ENCODE data around the gene GNGT1.
"Not testable (repeated sequence)": the region's sequence is repeated elsewhere in the genome, so short reads cannot be mapped to it uniquely, and the experiment has no call there.

- TF ChIP-seq PATZ1 (CRISPR knock-in tag; IDR thresholded peaks at IDR 0.05; ENCODE audit: borderline replicate concordance); RARB (CRISPR knock-in tag; IDR thresholded peaks at IDR 0.05): not testable (repeated sequence)
Measured at GRCh38 chr7:93916315-93916714, 9.9 kb downstream of the GNGT1 start.

Data from SK-N-SH treated with all-trans-retinoic acid at 6 μM for 48 hours (cell line).